Naive thymus-derived CD4-positive, alpha-beta T cell (primary cell): ENCODE measurements around the gene ATP5MG. TPM values are rescaled to one million over a fixed set of nuclear protein-coding genes. Genes with fewer than 3 reads are reported as not detected.

Experiments
- ATAC-seq: fragments of 150-1000 bp; cut with Tn5 transposase; 2 replicates; pipeline ENCODE4 v1.10.0; 2021; ENCODE audit warnings: mild to moderate bottlenecking, moderate library complexity
- CTCF ChIA-PET: fragments of 350-600 bp; sonication (Branson Sonifier 250); formaldehyde crosslinking; loops from one replicate; lab custom pipeline; 2021; ENCODE audit warnings: antibody characterized with exemption; lab: Charles Lee
- POLR2A ChIA-PET: fragments of 350-600 bp; sonication (Branson Sonifier 250); formaldehyde crosslinking; loops from one replicate; lab custom pipeline; 2021; ENCODE audit warnings: antibody characterized with exemption, inconsistent platforms; lab: Charles Lee
- DNase-seq, 9 donors: peaks; one replicate each; pipeline versions ENCODE4 v3.0.0 to v3.0.0-alpha.2; 2020 to 2022; ENCODE audit warnings: mixed read lengths in 1 of 9
- H3K27ac ChIP-seq: one replicate; pipeline ENCODE4 v1.7.0; 2013; ENCODE audit warnings: mild to moderate bottlenecking, low read depth, low read length, moderate library complexity
- H3K27me3 ChIP-seq, 2 donors: one replicate each; pipeline ENCODE4 v1.7.0; 2013; ENCODE audit warnings: low read length in 2 of 2, mild to moderate bottlenecking in 2 of 2, moderate library complexity in 2 of 2; ENCODE audit not compliant: control insufficient read depth in 2 of 2, insufficient read depth in 2 of 2
- H3K36me3 ChIP-seq, 3 experiments: 1 replicate in 2 of 3; 2 replicates in 1 of 3; pipeline ENCODE4 v1.7.0; 2013; ENCODE audit warnings: low read length in 3 of 3, mild to moderate bottlenecking in 3 of 3, moderate library complexity in 1 of 3; ENCODE audit not compliant: insufficient read depth in 3 of 3, control insufficient read depth in 2 of 3
- H3K4me1 ChIP-seq, 2 donors: one replicate each; pipeline ENCODE4 v1.7.0; 2013; ENCODE audit warnings: low read length in 2 of 2, mild to moderate bottlenecking in 2 of 2, moderate library complexity in 1 of 2; ENCODE audit not compliant: control insufficient read depth in 2 of 2, insufficient read depth in 2 of 2
- H3K4me3 ChIP-seq: 2 replicates; pipeline ENCODE4 v1.7.0; 2013; ENCODE audit warnings: mild to moderate bottlenecking, low read length
- H3K9me3 ChIP-seq, 3 experiments: 1 replicate in 2 of 3; 2 replicates in 1 of 3; pipeline ENCODE4 v1.7.0; 2013; ENCODE audit warnings: low read length in 3 of 3; ENCODE audit not compliant: control insufficient read depth in 2 of 3
- H3K27ac Mint-ChIP-seq, 9 donors: one replicate each; pipeline ENCODE4 v1.8.0; 2020 to 2022; ENCODE audit warnings: mixed read lengths in 9 of 9, mild to moderate bottlenecking in 8 of 9, moderate library complexity in 5 of 9, inconsistent platforms in 2 of 9
- H3K27me3 Mint-ChIP-seq, 5 donors: one replicate each; pipeline ENCODE4 v1.8.0; 2021 to 2022; ENCODE audit warnings: mixed read lengths in 5 of 5, mild to moderate bottlenecking in 1 of 5
- H3K36me3 Mint-ChIP-seq, 5 donors: one replicate each; pipeline ENCODE4 v1.8.0; 2020 to 2022; ENCODE audit warnings: mixed read lengths in 5 of 5, mild to moderate bottlenecking in 3 of 5, inconsistent platforms in 1 of 5
- H3K4me1 Mint-ChIP-seq, 7 donors: one replicate each; pipeline ENCODE4 v1.8.0; 2020 to 2022; ENCODE audit warnings: mixed read lengths in 7 of 7, mild to moderate bottlenecking in 3 of 7, inconsistent platforms in 1 of 7
- H3K4me3 Mint-ChIP-seq, 10 donors: one replicate each; pipeline ENCODE4 v1.8.0; 2020 to 2022; ENCODE audit warnings: mild to moderate bottlenecking in 10 of 10, mixed read lengths in 10 of 10, moderate library complexity in 6 of 10, inconsistent platforms in 2 of 10
- H3K9me3 Mint-ChIP-seq, 11 donors: one replicate each; pipeline ENCODE4 v1.8.0; 2020 to 2022; ENCODE audit warnings: mixed read lengths in 11 of 11, mild to moderate bottlenecking in 4 of 11, inconsistent platforms in 1 of 11, moderate library complexity in 1 of 11
- intact Hi-C, 2 donors: fragments of 100-400 bp; cut with micrococcal nuclease; formaldehyde crosslinking; loops; one replicate each; pipeline ENCODE4 v1.15.1; 2023
- polyA plus RNA-seq, 2 donors: library from polyadenylated mRNA; unstranded; fragments of 300-500 nt; fragmentation: Illumina TruSeq; gene quantifications; one replicate each; pipeline ENCODE4 v1.2.3, GENCODE V29; 2021
- total RNA-seq, 6 experiments: library from RNA in 5 of 6; stranded (reverse) in 5 of 6; gene quantifications; 1 replicate in 5 of 6; 2 replicates in 1 of 6; pipeline ENCODE4 v1.2.3 and lab custom pipeline; 2021 to 2026

The ATP5MG gene
- total and polyA plus RNA-seq, 7 experiments from 2014 or later: 140 to 842 (median 194) TPM

DNA sequence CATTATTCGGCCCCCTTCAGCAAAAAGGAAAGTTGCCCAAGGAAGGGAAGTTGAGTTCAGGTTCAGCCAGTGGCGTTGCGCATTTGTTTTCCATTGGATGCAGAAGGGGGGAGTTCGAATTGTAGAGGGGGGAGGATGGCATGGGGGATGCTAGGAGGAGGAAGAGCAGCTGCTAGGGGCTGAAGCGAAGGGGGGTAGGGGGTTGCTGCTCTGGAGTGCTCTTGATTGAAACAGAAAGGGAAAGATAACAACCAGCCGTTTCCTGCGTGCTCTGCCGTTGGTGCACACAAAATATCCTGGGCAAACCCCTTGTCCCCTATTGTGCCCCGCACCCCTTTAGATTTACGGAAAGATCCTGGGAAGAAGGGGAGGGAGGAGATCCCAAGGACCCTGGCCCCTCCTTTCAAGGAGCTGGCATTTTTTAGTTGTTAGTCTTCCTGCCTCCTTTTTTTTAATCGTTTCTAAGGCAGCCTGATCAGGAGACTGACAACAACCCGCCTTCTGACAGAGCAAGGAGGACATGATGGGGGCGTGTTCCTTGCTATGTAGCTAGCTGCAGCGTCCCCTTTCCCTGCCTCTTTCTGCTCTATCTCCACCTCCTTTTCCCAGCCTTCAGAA lies 37.0 kb downstream of the ATP5MG start:
- Mint-ChIP-seq H3K27me3 (no peaks in the 10 kb centered on the region), H3K4me3 (peak overlapping the region; percentile 89 to 96 (median 95)), H3K36me3 (peaks cover 0 to 22% (median 6%) of the 10 kb centered on the region in 5 donors), H3K9me3 (peaks cover 0 to 4% (median 0%) of the 10 kb centered on the region in 11 donors), H3K27ac (peak overlapping the region; percentile 75 to 99 (median 95)), H3K4me1 (peaks cover 59 to 66% (median 61%) of the 10 kb centered on the region in 7 donors)
- H3K36me3 ChIP-seq: peaks cover 0 to 15% (median 0%) of the 10 kb centered on the region in 3 experiments
- H3K9me3 ChIP-seq: no peaks in the 10 kb centered on the region
- peaks cover 48 to 51% of the 10 kb centered on the region in 2 donors for H3K4me1 ChIP-seq
- ATAC-seq (peak; percentile 24), DNase-seq (peak; percentile 22 to 78 (median 69))
- ChIA-PET POLR2A (interaction anchor here (0.9 to 2.0 kb wide), 7 partner anchors 9 to 53 kb away, joined by 3 to 8 read pairs (median 4); partner anchors contain the start of gene ATP5MG), CTCF (interaction anchor here (0.6 to 0.8 kb wide), 3 partner anchors 20 to 617 kb away, joined by 3 read pairs; no protein-coding TSS in a partner anchor)
- H3K4me3 ChIP-seq: peak overlapping the region; percentile 70
- intact Hi-C loops: loop anchor here (1.0 to 10.0 kb wide), 13 partner anchors 8 to 1206 kb away; partner anchors contain the start of genes BCL9L (in 2 of the 2), UBE4A (in 2 of the 2), ATP5MG (in 1 of the 2) and CENATAC (in 1 of the 2)
- H3K27ac ChIP-seq: peak overlapping the region; percentile 99
- no peaks in the 10 kb centered on the region for H3K27me3 ChIP-seq

GRCh38 chr11:118439646-118440045 lies 38.2 kb downstream of the ATP5MG start:
- ATAC-seq (no peak), DNase-seq (peak in 1 of 9 donors; percentile 7)
- H3K36me3 ChIP-seq: peaks cover 0 to 15% (median 0%) of the 10 kb centered on the region in 3 experiments
- CTCF ChIA-PET: interaction anchor here (0.5 to 0.6 kb wide), 3 partner anchors 25 to 42 kb away, joined by 3 to 5 read pairs (median 5); no protein-coding TSS in a partner anchor
- no peaks in the 10 kb centered on the region for H3K9me3 ChIP-seq
- intact Hi-C loops: loop anchor here (5.0 to 10.0 kb wide), 7 partner anchors 33 to 1207 kb away; partner anchors contain the start of genes BCL9L (in 2 of the 2), CENATAC (in 1 of the 2), DPAGT1 (in 1 of the 2) and HINFP (in 1 of the 2)
- H3K27ac Mint-ChIP-seq: peak overlapping the region; percentile 52 to 99 (median 95)
- peaks cover 55 to 57% of the 10 kb centered on the region in 2 donors for H3K4me1 ChIP-seq
- H3K4me3 Mint-ChIP-seq: peak overlapping the region in 9 of 10 donors; percentile 65 to 96 (median 93)
- H3K36me3 Mint-ChIP-seq: peaks cover 0 to 28% (median 6%) of the 10 kb centered on the region in 5 donors
- no peaks in the 10 kb centered on the region for H3K27me3 ChIP-seq
- peaks cover 63 to 70% (median 65%) of the 10 kb centered on the region in 7 donors for H3K4me1 Mint-ChIP-seq
- H3K27me3 Mint-ChIP-seq: no peaks in the 10 kb centered on the region
- POLR2A ChIA-PET: interaction anchor here (0.6 to 2.0 kb wide), 3 partner anchors 8 to 19 kb away, joined by 3 to 8 read pairs (median 5); no protein-coding TSS in a partner anchor
- H3K4me3 ChIP-seq: no peak overlapping the region
- peaks cover 0 to 4% (median 0%) of the 10 kb centered on the region in 11 donors for H3K9me3 Mint-ChIP-seq
- peak overlapping the region; percentile 99 for H3K27ac ChIP-seq

- no peak for ATAC-seq
- no peaks in the 10 kb centered on the region for H3K9me3 ChIP-seq
- peaks cover 0 to 1% (median 0%) of the 10 kb centered on the region in 11 donors for H3K9me3 Mint-ChIP-seq
- H3K36me3 Mint-ChIP-seq: peaks cover 0 to 44% (median 6%) of the 10 kb centered on the region in 5 donors
- H3K4me3 ChIP-seq: no peak overlapping the region
- H3K4me3 Mint-ChIP-seq: peak overlapping the region; percentile 22 to 96 (median 56)
- peaks cover 0 to 10% (median 0%) of the 10 kb centered on the region in 3 experiments for H3K36me3 ChIP-seq
- peak overlapping the region; percentile 45 for H3K27ac ChIP-seq
- no peaks in the 10 kb centered on the region for H3K27me3 Mint-ChIP-seq
- intact Hi-C loops: no loop called here
- no peak for DNase-seq
- H3K27ac Mint-ChIP-seq: peak overlapping the region; percentile 45 to 99 (median 77)
- CTCF ChIA-PET: no interaction called here
- peaks cover 73 to 84% (median 81%) of the 10 kb centered on the region in 7 donors for H3K4me1 Mint-ChIP-seq
- POLR2A ChIA-PET: interaction anchor here (1.3 to 1.5 kb wide), 2 partner anchors 11 to 20 kb away, joined by 4 read pairs; no protein-coding TSS in a partner anchor
- H3K4me1 ChIP-seq: peaks cover 67 to 68% of the 10 kb centered on the region in 2 donors
- H3K27me3 ChIP-seq: no peaks in the 10 kb centered on the region
Measured at GRCh38 chr11:118441770-118442275, 40.4 kb downstream of the ATP5MG start.

- H3K9me3 ChIP-seq: no peaks in the 10 kb centered on the region
- Mint-ChIP-seq H3K9me3 (peaks cover 0 to 1% (median 0%) of the 10 kb centered on the region in 11 donors), H3K27ac (peak overlapping the region; percentile 45 to 99 (median 77)), H3K4me3 (peak overlapping the region; percentile 8 to 96 (median 56)), H3K4me1 (peaks cover 75 to 89% (median 86%) of the 10 kb centered on the region in 7 donors), H3K27me3 (no peaks in the 10 kb centered on the region), H3K36me3 (peaks cover 0 to 46% (median 7%) of the 10 kb centered on the region in 5 donors)
- CTCF ChIA-PET: interaction anchor here (0.6 kb wide), 1 partner anchor 61 kb away, joined by 3 read pairs; no protein-coding TSS in a partner anchor
- POLR2A ChIA-PET: interaction anchor here (1.3 to 1.5 kb wide), 2 partner anchors 11 to 19 kb away, joined by 4 read pairs; no protein-coding TSS in a partner anchor
- H3K27me3 ChIP-seq: no peaks in the 10 kb centered on the region
- H3K4me1 ChIP-seq: peaks cover 68 to 72% of the 10 kb centered on the region in 2 donors
- DNase-seq: no peak
- H3K4me3 ChIP-seq: no peak overlapping the region
- ATAC-seq: no peak
- H3K36me3 ChIP-seq: peaks cover 0 to 7% (median 0%) of the 10 kb centered on the region in 3 experiments
- peak overlapping the region; percentile 45 for H3K27ac ChIP-seq
- intact Hi-C loops: no loop called here
Measured at GRCh38 chr11:118442301-118442700, 40.9 kb downstream of the ATP5MG start.

DNA sequence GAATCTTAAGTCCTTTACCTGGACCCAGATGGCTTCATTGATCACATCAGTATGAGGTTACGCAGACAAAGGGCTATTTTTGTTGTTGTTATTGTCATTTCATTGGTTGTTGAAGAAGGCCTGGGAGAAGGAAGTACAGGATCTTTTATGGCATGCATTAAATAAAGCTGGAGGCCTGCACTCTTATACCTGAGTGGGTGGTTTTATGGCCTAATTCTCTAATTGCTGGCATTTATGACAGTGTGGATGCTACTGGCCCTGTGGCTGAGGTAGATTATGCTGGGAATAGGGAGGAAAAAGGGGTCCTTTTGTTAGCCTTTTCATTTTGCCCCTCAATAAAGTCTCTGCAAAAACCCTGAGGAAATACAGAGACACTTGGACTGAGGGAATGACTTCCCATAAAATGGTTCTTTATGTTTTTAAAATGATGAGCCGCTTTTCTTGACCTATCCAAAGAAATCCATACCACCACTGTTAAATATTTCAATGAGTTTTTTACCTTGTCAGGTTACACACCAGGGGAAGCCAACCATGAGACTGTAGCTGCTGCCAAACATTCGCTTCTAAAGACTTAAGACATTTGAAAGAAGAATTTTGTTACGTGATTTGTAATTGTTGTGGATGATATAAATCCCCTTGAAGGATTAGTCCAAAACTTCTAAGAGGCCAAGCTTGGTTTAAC lies 41.6 kb downstream of the ATP5MG start:
- ChIA-PET POLR2A (interaction anchor here (0.9 to 1.5 kb wide), 4 partner anchors 8 to 84 kb away, joined by 3 to 5 read pairs (median 4); partner anchors contain the start of gene UBE4A), CTCF (no interaction called here)
- Mint-ChIP-seq H3K4me1 (peaks cover 75 to 97% (median 92%) of the 10 kb centered on the region in 7 donors), H3K4me3 (peak overlapping the region; percentile 8 to 96 (median 52)), H3K9me3 (peaks cover 0 to 3% (median 0%) of the 10 kb centered on the region in 11 donors), H3K36me3 (peaks cover 0 to 46% (median 11%) of the 10 kb centered on the region in 5 donors), H3K27me3 (no peaks in the 10 kb centered on the region), H3K27ac (peak overlapping the region in 8 of 9 donors; percentile 11 to 99 (median 72))
- intact Hi-C loops: no loop called here
- Histone ChIP-seq H3K36me3 (peaks cover 0 to 10% (median 0%) of the 10 kb centered on the region in 3 experiments), H3K27ac (peak overlapping the region; percentile 45), H3K9me3 (no peaks in the 10 kb centered on the region), H3K4me3 (no peak overlapping the region), H3K27me3 (no peaks in the 10 kb centered on the region), H3K4me1 (peaks cover 71 to 77% of the 10 kb centered on the region in 2 donors)
- ATAC-seq: no peak
- DNase-seq: no peak
